Spleen (tissue), 7 donors: ENCODE data around the gene NLRP7.

Experiments used
- CTCF ChIP-seq, 11 experiments: fragments of 200-600 bp in 7 of 11; fragments of 450-650 bp in 4 of 11; sonication (generic) in 4 of 11; IDR thresholded peaks in 8 of 11; conservative IDR thresholded peaks in 3 of 11; 1 replicate in 7 of 11; 2 replicates in 4 of 11; pipeline versions ENCODE4 v1.4.0 to v1.8.0; 2016 to 2021; ENCODE audit warnings: antibody characterized with exemption in 11 of 11, inconsistent platforms in 4 of 11, mild to moderate bottlenecking in 1 of 11
- POLR2A ChIP-seq, 3 donors: fragments of 450-650 bp; IDR thresholded peaks; one replicate each; pipeline ENCODE4 v1.5.1; 2017; ENCODE audit warnings: antibody characterized with exemption in 3 of 3, mild to moderate bottlenecking in 1 of 3
- POLR2AphosphoS5 ChIP-seq, 3 donors: sonication (generic); formaldehyde crosslinking; IDR thresholded peaks; one replicate each; pipeline ENCODE4 v1.5.1; 2017; ENCODE audit warnings: antibody characterized with exemption in 3 of 3
- donor health status: DM: no; HTN: no; CAD: no; lungs with moderate emphysema.
- donor health status: DM: no; HTN: no; CAD: no.
- donor health status: DM: no; HTN: no; CAD: no.

GRCh38 chr19:54995561-54995960 lies 48.2 kb upstream of the NLRP7 start:
- TF ChIP-seq CTCF (IDR thresholded peaks at IDR 0.05 in 8 of 11, conservative IDR thresholded peaks at IDR 0.05 in 3 of 11) (no peak), POLR2A (IDR thresholded peaks at IDR 0.05) (no peak), POLR2AphosphoS5 (IDR thresholded peaks at IDR 0.05) (no peak)
